Neural progenitor cell (in vitro differentiated cells): ENCODE results near the gene RREB1. TPM values are rescaled to one million over a fixed set of nuclear protein-coding genes. Genes with fewer than 3 reads are reported as not detected.

Experiments
- DNase-seq: peaks from one replicate; pipeline ENCODE4 v3.0.0-alpha.2; 2016; ENCODE audit warnings: low spot score
- H2AFZ ChIP-seq: fragments of 200-600 bp; sonication (generic); replicated peaks from 2 replicates; pipeline ENCODE4 v1.6.1; 2016; ENCODE audit warnings: antibody characterized with exemption
- H3F3A ChIP-seq: fragments of 200-600 bp; sonication (generic); 2 replicates; pipeline ENCODE4 v1.6.1; 2016; ENCODE audit warnings: antibody characterized with exemption, low read depth
- H3K27ac ChIP-seq: fragments of 200-600 bp; sonication (generic); 2 replicates; pipeline ENCODE4 v1.5.1; 2016; ENCODE audit warnings: mild to moderate bottlenecking
- H3K27me3 ChIP-seq: fragments of 200-600 bp; sonication (generic); 2 replicates; pipeline ENCODE4 v1.6.1; 2016; ENCODE audit warnings: mild to moderate bottlenecking, moderate library complexity
- H3K36me3 ChIP-seq: fragments of 200-600 bp; sonication (generic); 2 replicates; pipeline ENCODE4 v1.5.1; 2016
- H3K4me1 ChIP-seq: fragments of 200-600 bp; sonication (generic); 2 replicates; pipeline ENCODE4 v1.6.1; 2016; ENCODE audit warnings: mixed run types
- H3K4me2 ChIP-seq: fragments of 200-600 bp; sonication (generic); 2 replicates; pipeline ENCODE4 v1.6.1; 2016
- H3K4me3 ChIP-seq: fragments of 200-600 bp; sonication (generic); 2 replicates; pipeline ENCODE4 v1.5.1; 2016
- H3K79me2 ChIP-seq: fragments of 200-600 bp; sonication (generic); 2 replicates; pipeline ENCODE4 v1.6.1; 2016; ENCODE audit warnings: low read depth
- H3K9ac ChIP-seq: fragments of 200-600 bp; sonication (generic); 2 replicates; pipeline ENCODE4 v1.6.1; 2016
- H3K9me3 ChIP-seq: fragments of 200-600 bp; sonication (generic); 2 replicates; pipeline ENCODE4 v1.5.1; 2016; ENCODE audit warnings: low read depth
- H4K20me1 ChIP-seq: fragments of 200-600 bp; sonication (generic); 2 replicates; pipeline ENCODE4 v1.6.1; 2016; ENCODE audit warnings: low read depth
- H3K27ac Mint-ChIP-seq: 3 replicates; pipeline ENCODE4 v1.8.0; 2021; ENCODE audit warnings: mixed read lengths
- H3K27me3 Mint-ChIP-seq: 2 replicates; pipeline ENCODE4 v1.8.0; 2022; ENCODE audit warnings: low read depth, mild to moderate bottlenecking, inconsistent platforms, moderate library complexity, mixed read lengths; ENCODE audit not compliant: insufficient read depth
- H3K36me3 Mint-ChIP-seq: 3 replicates; pipeline ENCODE4 v1.8.0; 2021; ENCODE audit warnings: mixed read lengths
- H3K4me1 Mint-ChIP-seq: 3 replicates; pipeline ENCODE4 v1.8.0; 2021; ENCODE audit warnings: mixed read lengths
- H3K4me3 Mint-ChIP-seq: 3 replicates; pipeline ENCODE4 v1.8.0; 2021; ENCODE audit warnings: mild to moderate bottlenecking, moderate library complexity, mixed read lengths
- H3K9me3 Mint-ChIP-seq: 3 replicates; pipeline ENCODE4 v1.8.0; 2020; ENCODE audit warnings: mixed read lengths
- EZH2 ChIP-seq: fragments of 200-600 bp; sonication (generic); IDR thresholded peaks from 2 replicates; pipeline ENCODE4 v1.6.1; 2017; ENCODE audit warnings: antibody characterized with exemption, mild to moderate bottlenecking, moderate library complexity
- EZH2phosphoT487 ChIP-seq: fragments of 200-600 bp; sonication (generic); IDR thresholded peaks from 2 replicates; pipeline ENCODE4 v1.6.1; 2017; ENCODE audit warnings: antibody characterized with exemption
- total RNA-seq: library from RNA; depleted of rRNA; stranded (reverse); fragments of >200 nt; gene quantifications from 2 replicates; pipeline ENCODE4 v1.2.3, GENCODE V29; 2015; ENCODE audit warnings: low replicate concordance
- TF ChIP-seq, protein P1 (sequence below): fragments of 200-600 bp; sonication (generic); IDR thresholded peaks from 2 replicates; pipeline ENCODE4 v1.5.1; 2017; ENCODE audit warnings: antibody characterized with exemption, mild to moderate bottlenecking

Gene RREB1
- total RNA-seq, 1 donor from 2014 or later = 12.1 TPM

DNA sequence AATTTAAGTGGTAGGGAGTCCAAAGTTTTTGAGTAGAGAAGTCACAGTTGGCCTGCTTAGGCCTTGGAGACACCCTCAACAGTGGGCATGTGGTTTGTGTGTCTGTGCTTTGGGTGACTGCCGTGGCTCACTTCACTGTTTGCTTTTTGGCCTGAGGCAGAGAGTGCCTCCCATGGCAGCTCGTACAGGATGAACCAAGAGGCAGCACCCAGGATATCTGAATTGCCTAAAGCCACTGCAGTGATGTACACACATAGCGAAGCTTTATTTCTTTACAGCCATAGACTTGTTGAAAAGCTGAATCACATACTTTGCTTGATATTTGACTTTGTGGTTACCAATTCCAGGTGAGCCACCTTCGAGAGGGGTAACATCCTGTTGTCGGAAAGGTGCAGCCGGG, 21.6 kb downstream of the RREB1 start:
- H3K4me2 ChIP-seq = no peak overlapping the region
- H2AFZ ChIP-seq = no peak overlapping the region
- H3K27ac ChIP-seq = no peak overlapping the region
- Mint-ChIP-seq H3K4me3 (no peak overlapping the region), H3K9me3 (no peaks in the 10 kb centered on the region), H3K27me3 (peaks cover 4% of the 10 kb centered on the region), H3K27ac (no peak overlapping the region), H3K4me1 (peaks cover 27% of the 10 kb centered on the region), H3K36me3 (peaks cover 5% of the 10 kb centered on the region)
- H4K20me1 ChIP-seq = peaks cover 42% of the 10 kb centered on the region
- H3K4me3 ChIP-seq = no peak overlapping the region
- H3K4me1 ChIP-seq = peaks cover 7% of the 10 kb centered on the region
- no peaks in the 10 kb centered on the region for H3K9me3 ChIP-seq
- no peaks in the 10 kb centered on the region for H3F3A ChIP-seq
- TF ChIP-seq EZH2phosphoT487 = no peak
- TF ChIP-seq, protein P1, sequence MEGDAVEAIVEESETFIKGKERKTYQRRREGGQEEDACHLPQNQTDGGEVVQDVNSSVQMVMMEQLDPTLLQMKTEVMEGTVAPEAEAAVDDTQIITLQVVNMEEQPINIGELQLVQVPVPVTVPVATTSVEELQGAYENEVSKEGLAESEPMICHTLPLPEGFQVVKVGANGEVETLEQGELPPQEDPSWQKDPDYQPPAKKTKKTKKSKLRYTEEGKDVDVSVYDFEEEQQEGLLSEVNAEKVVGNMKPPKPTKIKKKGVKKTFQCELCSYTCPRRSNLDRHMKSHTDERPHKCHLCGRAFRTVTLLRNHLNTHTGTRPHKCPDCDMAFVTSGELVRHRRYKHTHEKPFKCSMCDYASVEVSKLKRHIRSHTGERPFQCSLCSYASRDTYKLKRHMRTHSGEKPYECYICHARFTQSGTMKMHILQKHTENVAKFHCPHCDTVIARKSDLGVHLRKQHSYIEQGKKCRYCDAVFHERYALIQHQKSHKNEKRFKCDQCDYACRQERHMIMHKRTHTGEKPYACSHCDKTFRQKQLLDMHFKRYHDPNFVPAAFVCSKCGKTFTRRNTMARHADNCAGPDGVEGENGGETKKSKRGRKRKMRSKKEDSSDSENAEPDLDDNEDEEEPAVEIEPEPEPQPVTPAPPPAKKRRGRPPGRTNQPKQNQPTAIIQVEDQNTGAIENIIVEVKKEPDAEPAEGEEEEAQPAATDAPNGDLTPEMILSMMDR = no peak
- TF ChIP-seq EZH2 = no peak
- no peak overlapping the region for H3K9ac ChIP-seq
- H3K27me3 ChIP-seq = no peaks in the 10 kb centered on the region
- DNase-seq = no peak
- peaks cover 56% of the 10 kb centered on the region for H3K79me2 ChIP-seq
- no peaks in the 10 kb centered on the region for H3K36me3 ChIP-seq

DNA sequence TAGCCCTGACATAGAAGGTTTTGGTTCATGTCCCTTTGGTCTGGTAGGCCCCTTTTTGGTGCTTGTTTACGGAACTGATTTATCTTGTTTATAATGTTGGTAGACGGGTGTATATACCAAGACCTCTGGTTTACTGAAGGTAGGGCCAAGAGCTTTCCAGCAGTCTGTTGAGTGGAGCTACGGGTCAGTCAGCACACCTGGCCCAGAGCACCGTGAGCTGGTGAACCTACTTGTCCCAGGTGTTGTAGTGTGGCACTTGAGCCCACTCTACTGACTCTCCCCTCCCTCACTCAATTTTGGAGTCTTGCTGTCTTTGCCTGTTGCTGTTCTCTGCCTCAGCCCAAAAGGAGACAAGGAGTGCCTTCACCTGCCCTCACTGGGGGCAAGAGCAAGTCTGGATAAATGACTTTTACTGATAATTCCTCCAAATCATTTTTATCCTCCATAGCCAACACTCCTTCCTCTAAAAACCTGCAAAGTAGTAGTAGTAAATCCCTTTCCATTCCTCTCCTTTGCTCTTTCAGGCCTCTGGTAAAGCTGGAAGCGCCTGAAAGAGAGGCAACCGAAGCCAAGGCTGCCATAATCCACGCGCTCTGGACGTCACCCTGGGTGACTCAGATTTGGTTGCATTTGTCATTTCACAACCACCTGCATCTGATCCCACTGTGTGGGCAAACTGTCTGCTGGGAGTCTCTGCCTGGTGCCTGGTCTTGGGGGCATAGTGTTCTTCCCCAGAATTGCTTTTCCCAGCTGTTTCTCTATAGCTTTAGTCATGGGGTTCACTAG, 22.2 kb downstream of the RREB1 start:
- peaks cover under 1% of the 10 kb centered on the region for H3K4me1 ChIP-seq
- no peaks in the 10 kb centered on the region for H3K27me3 ChIP-seq
- no peak overlapping the region for H3K9ac ChIP-seq
- no peaks in the 10 kb centered on the region for H3K9me3 Mint-ChIP-seq
- no peak overlapping the region for H3K4me3 ChIP-seq
- no peak overlapping the region for H3K4me2 ChIP-seq
- H3K36me3 ChIP-seq = no peaks in the 10 kb centered on the region
- TF ChIP-seq EZH2 (no peak), EZH2phosphoT487 (no peak)
- TF ChIP-seq, protein P1 = no peak
- DNase-seq = no peak
- peaks cover 42% of the 10 kb centered on the region for H4K20me1 ChIP-seq
- peaks cover 4% of the 10 kb centered on the region for H3K27me3 Mint-ChIP-seq
- peaks cover 20% of the 10 kb centered on the region for H3K4me1 Mint-ChIP-seq
- H3K36me3 Mint-ChIP-seq = peaks cover 5% of the 10 kb centered on the region
- no peak overlapping the region for H2AFZ ChIP-seq
- H3K27ac Mint-ChIP-seq = no peak overlapping the region
- H3K79me2 ChIP-seq = peaks cover 55% of the 10 kb centered on the region
- no peaks in the 10 kb centered on the region for H3K9me3 ChIP-seq
- peaks cover 4% of the 10 kb centered on the region for H3F3A ChIP-seq
- no peak overlapping the region for H3K4me3 Mint-ChIP-seq
- no peak overlapping the region for H3K27ac ChIP-seq

DNA sequence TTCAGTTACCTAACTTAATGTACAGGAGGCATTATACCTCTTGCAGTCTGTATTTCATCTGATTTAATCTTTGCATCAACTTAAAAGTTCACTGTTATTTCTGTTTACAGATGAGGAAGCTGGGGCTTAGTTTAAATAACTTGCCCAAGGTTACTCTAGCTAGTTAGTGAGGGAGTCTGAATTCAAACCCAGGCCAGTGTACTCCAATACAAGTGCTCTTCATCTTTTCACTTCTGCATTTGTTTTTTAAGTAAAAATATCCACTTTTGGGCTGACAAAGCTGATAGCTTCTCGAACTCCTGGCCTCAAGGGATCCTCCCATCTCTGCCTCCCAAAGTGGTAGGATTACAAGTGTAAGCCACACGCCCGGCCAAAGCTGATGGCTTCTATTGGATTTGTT, 23.6 kb downstream of the RREB1 start:
- Histone ChIP-seq H3K9ac (no peak overlapping the region), H3K9me3 (no peaks in the 10 kb centered on the region), H3K4me2 (no peak overlapping the region), H3K4me1 (peaks cover 10% of the 10 kb centered on the region), H3K36me3 (no peaks in the 10 kb centered on the region), H3F3A (peaks cover 14% of the 10 kb centered on the region), H3K4me3 (no peak overlapping the region), H3K27me3 (no peaks in the 10 kb centered on the region), H3K79me2 (peaks cover 50% of the 10 kb centered on the region), H2AFZ (no peak overlapping the region), H3K27ac (no peak overlapping the region), H4K20me1 (peaks cover 54% of the 10 kb centered on the region)
- Mint-ChIP-seq H3K4me1 (peaks cover 15% of the 10 kb centered on the region), H3K4me3 (no peak overlapping the region), H3K27me3 (peaks cover 4% of the 10 kb centered on the region), H3K27ac (no peak overlapping the region), H3K9me3 (no peaks in the 10 kb centered on the region), H3K36me3 (peaks cover 2% of the 10 kb centered on the region)
- DNase-seq = no peak
- TF ChIP-seq, protein P1 = no peak
- TF ChIP-seq EZH2 (no peak), EZH2phosphoT487 (no peak)
